ENCODE data around the gene SLCO3A1.

Gene SLCO3A1

GRCh38 chr15:91862891-91863504, 9.5 kb downstream of the SLCO3A1 start:
- no peak for DNase-seq

DNA sequence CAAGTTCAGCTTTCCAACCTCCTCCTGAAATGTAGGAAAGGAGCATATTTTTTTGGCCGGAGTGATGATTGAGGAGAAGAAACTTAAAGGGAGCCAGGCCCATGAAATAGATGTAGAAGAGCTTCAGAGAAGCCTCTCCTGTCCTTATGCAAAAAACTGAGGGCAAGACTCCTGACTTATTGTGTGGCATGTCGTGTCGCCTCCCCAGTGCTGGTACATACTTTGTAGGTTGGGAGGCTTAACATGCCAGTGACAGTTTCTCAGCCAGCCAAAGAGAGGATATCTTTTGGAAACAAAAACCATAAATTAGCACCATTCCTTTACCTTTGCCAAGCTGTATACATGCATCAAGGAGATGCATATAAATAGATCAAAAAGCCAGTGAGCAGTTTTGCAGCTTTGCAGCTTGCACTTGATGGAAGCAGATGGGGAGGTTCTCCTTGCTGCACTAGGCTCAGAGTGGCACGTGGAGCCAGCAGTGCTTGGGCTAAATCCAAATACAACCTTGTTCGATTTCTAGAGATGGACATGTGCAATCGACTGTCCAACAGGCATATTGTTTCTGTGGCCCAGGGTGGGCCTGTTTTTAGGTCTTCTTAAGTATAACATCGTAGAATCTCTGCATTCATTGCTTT, 10.2 kb downstream of the SLCO3A1 start:
- no peak for DNase-seq

DNA sequence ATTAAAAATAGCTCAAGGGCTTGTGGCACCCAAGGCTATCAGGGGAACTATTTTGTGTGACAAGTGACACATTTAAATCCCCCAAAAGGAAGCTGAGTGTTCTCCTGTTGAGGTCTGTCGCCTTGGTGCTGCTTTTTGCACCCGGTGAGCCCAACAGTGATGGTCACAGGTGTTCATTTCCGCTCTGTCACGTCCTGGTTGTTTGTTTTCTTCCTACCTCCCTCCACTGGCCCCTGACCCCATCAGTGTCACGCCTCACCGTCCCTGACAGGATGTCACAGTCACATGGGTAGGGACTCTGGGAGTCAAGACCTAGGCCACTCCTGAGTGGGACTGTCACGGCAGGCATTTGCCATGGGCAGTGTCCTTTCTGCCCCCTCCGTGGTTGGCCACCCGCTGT, 11.2 kb downstream of the SLCO3A1 start:
- DNase-seq, result no peak

GRCh38 chr15:91865486-91865885, 12.0 kb downstream of the SLCO3A1 start:
- no peak for DNase-seq

DNA sequence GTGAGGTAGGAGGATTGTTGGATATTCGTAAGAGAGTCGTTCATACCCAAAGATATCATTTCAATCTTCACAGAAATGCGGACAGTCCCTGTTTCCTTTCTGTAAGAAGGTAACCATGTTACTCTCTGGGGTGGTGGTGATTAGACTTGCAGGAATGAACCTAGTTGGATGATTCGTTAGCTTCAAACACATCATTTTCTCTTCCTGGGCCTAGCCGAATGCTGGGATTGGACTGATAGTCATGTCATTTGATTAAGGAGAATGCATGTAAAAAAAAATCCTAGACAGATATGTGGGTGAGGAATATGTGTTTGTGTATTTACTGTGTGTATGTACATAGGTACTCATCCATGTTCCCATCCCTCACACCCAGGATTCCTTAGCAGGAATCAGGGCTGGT, 12.4 kb downstream of the SLCO3A1 start:
- no peak for DNase-seq

DNA sequence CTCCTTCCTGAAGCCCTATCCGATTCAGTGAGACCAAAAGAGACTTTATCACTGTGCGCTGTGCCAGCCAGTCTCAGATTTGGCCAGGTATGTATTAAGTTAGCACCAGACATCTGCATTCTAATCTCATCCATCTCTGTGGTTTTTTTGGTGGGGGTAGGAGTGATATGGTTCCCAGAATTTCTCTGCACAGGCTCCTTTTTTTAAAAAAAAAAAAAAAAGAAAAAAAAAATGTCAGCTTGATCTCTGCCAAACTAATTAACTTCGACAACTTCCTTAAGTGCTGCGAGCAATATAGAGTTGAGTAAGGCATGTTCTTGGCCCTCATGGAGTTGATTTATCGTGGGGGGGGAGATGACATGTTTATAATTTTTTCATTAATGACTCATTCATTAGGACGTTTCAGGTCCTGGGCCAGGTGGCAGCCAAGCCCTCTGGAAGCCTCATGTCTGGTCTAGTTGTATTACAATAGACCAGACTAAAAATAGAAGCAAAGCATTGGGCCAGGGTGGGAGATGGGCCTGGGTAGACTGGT, 12.9 kb downstream of the SLCO3A1 start:
- no peak for DNase-seq

DNA sequence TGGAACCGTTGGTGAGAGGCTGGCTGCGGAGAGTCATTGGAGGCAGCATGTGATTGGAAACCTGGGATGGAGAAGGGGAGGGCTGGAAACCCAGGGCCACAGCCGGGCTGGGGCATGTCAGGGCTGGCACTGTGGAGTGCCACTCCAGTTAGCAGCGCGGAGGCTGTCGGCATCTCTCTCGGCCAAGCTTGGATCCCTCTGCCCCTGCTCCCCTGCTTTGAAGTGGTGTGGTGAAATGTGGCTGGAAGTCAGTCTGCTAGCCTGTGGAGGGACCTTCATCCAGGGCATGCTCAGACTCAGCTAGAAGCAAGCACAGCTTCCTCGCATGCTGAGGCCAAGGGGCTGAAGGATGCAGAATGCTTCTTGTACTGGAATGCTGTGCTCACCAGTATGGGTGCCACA, 13.5 kb downstream of the SLCO3A1 start:
- no peak for DNase-seq

- DNase-seq, result no peak
Observed at GRCh38 chr15:91867581-91868026, 14.1 kb downstream of the SLCO3A1 start.

DNA sequence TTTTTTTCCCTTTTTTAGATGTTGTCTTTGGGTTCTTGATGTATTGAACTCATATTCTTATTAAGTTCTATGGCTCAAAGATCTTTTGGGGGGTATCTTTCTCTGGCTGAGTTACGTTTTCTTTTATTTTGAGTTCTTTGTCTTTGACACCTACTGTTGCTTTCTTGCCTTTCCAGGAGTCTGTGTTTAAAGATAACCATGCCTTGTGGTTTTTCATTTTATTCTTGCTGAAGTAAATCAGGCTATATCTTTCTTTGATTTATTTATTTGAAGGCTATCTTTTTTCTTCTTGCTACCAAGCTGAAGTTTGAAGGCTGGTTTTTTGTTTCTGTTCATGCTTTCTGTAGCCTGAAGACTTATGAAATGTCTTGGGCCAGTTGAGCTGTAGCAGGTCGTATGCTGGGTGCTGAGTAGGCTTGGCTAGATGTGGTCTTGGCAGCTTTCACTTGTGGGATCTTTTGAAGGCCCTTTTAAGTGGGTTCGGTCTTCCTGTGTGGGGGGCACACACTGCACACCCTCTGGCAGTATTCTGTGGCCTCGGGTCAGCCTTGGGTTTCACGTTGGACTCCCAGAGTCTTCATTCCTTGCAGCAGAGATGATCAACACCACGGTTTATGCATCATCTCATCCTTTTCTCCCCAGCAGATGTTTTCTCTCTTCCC, 17.5 kb downstream of the SLCO3A1 start:
- DNase-seq, result no peak

GRCh38 chr15:91871837-91872236, 18.3 kb downstream of the SLCO3A1 start:
- no peak for DNase-seq

DNA sequence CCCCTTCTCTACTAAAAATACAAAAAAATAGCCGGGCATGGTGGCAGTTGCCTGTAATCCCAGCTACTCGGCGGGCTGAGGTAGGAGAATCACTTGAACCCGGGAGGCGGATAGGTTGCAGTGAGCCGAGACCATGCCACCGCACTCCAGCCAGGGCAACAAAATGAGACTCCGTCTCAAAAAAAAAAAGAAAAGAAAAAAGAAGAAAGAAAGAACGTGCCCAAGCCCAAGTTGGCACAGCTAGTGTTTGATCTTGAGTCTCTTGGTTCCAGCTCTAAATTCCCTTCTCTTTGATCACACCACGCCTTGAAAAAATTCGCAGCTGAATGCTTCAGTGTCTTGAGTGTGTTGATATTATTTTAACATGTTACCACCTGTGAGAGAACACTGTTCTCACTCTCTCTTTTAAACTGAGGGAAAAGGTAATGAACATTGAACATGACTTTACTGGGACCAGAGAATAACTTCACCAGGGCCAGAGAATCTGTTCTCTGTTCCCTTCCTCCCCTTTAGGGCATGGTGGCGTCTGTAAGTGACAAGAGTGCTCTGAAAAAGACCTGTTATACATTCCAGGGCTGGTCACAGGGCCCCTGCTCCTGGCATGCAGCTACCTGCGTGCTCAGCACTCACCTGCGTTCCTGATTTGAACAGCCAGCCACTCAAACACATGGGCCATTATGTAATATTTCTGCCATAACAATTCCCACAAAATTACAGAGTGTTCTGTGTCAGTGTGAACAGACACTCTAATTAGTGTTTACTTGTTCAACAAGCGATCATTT, 19.0 kb downstream of the SLCO3A1 start:
- no peak for DNase-seq

DNA sequence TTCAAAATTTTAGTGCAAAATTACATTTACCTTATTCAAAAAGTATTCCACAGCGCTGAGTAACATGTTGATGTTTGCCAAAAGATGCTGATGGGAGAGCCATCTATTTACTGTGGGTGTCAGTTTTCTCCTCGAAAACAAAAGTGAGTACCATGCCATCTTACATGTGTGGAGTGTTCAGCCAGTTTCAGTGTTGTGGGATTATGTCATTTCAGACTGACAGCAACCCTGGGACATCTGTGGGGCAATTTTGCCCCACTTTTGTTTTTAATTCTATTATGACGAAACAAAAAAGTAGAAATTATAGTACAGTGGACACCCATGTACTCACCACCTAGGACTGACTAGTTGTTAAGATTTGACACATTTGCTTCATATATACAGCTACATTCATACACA, 19.6 kb downstream of the SLCO3A1 start:
- no peak for DNase-seq

- DNase-seq, result no peak
Observed at GRCh38 chr15:91874171-91874570, 20.7 kb downstream of the SLCO3A1 start.

DNA sequence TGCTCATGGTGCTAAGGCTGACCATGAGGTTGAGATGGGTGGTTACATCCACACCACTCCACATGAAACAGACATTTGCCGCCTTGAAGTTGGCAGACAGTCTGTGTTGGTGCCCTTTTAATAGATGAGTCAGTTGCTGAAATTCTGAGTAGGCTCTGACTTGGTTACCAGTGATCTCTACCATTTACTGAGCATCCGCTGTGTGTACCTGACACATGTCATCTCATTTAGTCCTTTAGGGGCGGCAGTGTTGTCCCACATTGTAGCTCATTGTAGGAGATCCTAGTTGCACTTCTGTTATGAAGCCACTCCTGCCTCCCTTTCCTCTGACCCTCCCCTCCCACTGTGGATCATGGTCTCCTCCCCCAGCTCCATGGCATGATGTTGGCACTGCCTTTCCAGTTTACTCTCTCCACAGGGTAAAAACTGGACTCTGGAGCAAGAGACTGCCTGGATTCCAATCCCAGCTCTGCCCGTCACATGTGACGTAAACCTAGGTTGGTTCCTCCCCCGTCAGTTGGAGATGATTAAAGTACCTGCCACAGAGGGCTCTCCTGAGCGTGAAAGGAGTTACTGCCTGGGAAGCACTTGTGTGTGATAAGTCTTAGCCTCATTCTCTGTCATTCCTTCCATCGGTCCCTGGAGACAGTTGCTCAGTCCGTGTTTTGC, 21.6 kb downstream of the SLCO3A1 start:
- DNase-seq, result no peak

- no peak for DNase-seq
Observed at GRCh38 chr15:91876187-91876586, 22.7 kb downstream of the SLCO3A1 start.

GRCh38 chr15:91878319-91878870, 24.9 kb downstream of the SLCO3A1 start:
- DNase-seq, result no peak

- DNase-seq, result no peak
Observed at GRCh38 chr15:91879158-91879557, 25.6 kb downstream of the SLCO3A1 start.

DNA sequence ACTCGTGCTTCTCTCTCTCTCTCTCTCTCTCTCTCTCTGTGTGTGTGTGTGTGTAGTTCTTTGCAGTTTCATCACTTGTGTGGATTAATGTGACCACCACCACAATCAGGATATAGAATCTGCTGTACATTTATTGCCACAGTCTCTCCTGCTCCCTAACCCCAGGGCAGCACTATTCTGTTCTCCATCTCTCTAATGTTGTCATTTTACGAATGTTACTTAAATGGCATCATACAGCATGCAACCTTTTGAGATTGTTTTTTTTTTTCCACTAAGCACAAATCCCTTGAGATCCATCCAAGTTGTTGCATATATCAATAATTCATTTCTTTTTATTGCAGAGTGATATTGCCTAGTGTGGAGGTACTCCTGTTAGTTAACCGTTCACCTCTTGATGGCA, 26.9 kb downstream of the SLCO3A1 start:
- no peak for DNase-seq

DNA sequence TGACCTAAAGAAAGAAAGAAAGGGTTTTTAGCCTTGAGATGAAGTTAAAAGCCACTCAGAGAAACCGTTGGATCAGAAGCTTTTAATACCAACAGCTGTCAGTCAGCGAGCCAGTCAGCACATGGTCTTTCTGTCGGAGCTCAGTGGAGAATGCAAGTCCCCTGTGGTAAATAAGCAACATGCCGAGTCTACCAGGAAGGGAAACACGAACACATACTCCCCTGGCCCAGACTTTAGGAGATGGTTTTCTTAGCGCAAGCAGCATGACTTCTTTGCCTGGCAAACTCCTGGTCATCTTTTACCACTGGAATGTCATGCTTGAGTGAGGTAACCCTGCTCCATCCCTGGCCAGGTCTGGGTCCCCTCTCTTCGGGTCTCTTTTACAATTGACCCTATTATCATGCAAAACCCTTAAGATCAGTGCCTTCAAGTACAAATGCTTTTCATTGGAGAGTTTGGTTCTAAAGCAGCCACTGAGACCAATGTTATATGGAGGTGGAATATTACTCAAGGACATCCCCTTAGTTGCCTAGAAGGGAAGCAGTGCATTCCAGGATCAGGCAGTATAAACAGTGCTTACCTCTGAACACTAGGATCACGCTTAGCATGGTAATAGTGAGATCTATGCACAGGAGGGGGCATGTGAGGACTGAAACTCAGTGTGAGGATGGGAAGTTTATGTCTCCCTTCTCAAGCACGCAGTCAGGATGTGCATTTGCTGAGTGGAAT, 28.2 kb downstream of the SLCO3A1 start:
- no peak for DNase-seq

- no peak for DNase-seq
Observed at GRCh38 chr15:91882858-91883586, 29.5 kb downstream of the SLCO3A1 start.

- no peak for DNase-seq
Observed at GRCh38 chr15:91884606-91885005, 31.1 kb downstream of the SLCO3A1 start.
